K562 (cell line): Measurements from ENCODE around the gene PNLIPRP2. TPM values are rescaled to one million over a fixed set of nuclear protein-coding genes. Genes with fewer than 3 reads are reported as not detected.

Experiments
- ATAC-seq: fragments of 200-7000 bp; cut with Tn5 transposase; 3 replicates; pipeline ENCODE4 v1.9.1; 2020; ENCODE audit warnings: moderate library complexity
- BruUV-seq: library from RNA; stranded (reverse); fragments of 400-500 nt; replicated peaks from 2 replicates; lab custom pipeline; 2021; lab: Mats Ljungman, UMichigan
- CTCF ChIA-PET: fragments of 300-600 bp; formaldehyde crosslinking; extraction: SDS; loops from one replicate; lab custom pipeline; 2021; ENCODE audit warnings: low intra/inter-chr PET ratio; lab: Yijun Ruan, JAX
- POLR2A ChIA-PET: fragments of 300-600, 350-650 bp; sonication (Branson Sonifier 250); formaldehyde crosslinking; extraction: SDS; loops from one replicate; lab custom pipeline; 2021; ENCODE audit warnings: antibody characterized with exemption, inconsistent platforms; lab: Yijun Ruan, JAX
- DNase-seq, 4 experiments: peaks; one replicate each; pipeline versions ENCODE4 v3.0.0 to v3.0.0-alpha.2; 2011 to 2018; ENCODE audit warnings: low spot score in 3 of 4, mixed read lengths in 3 of 4; ENCODE audit errors: extremely low read depth in 1 of 4
- FAIRE-seq: peaks from 2 replicates; lab custom pipeline; 2011; peaks lifted over from hg19 to GRCh38; lab: Jason Lieb, UNC
- H2AFZ ChIP-seq: 2 replicates; pipeline ENCODE4 v1.6.0; 2011; ENCODE audit warnings: low read depth, low read length, control low read depth, inconsistent platforms
- H3K27ac ChIP-seq: fragments of 200-600 bp; 3 replicates; pipeline ENCODE4 v1.8.0; 2011; ENCODE audit warnings: low read depth, mild to moderate bottlenecking, control low read depth, inconsistent platforms, low read length, moderate library complexity, mixed read lengths; ENCODE audit errors: extremely low read depth
- H3K27me3 ChIP-seq, 2 experiments: fragments of 300-600 bp in 1 of 2; 2 replicates in 1 of 2; 3 replicates in 1 of 2; pipeline versions ENCODE4 v1.6.0 to v1.8.0; 2011; ENCODE audit warnings: inconsistent platforms in 2 of 2, low read length in 2 of 2, mild to moderate bottlenecking in 1 of 2, mixed read lengths in 1 of 2, moderate library complexity in 1 of 2; ENCODE audit not compliant: control insufficient read depth in 2 of 2, insufficient read depth in 2 of 2
- H3K36me3 ChIP-seq: fragments of 300-600 bp; 3 replicates; pipeline ENCODE4 v1.8.0; 2011; ENCODE audit warnings: mild to moderate bottlenecking, low read length, inconsistent platforms; ENCODE audit not compliant: control insufficient read depth, insufficient read depth
- H3K4me1 ChIP-seq, 2 experiments: fragments of 200-600 bp in 1 of 2; replicated peaks in 1 of 2; 2 replicates in 1 of 2; 3 replicates in 1 of 2; pipeline versions ENCODE4 v1.5.1 to v1.8.0; 2011; ENCODE audit warnings: inconsistent platforms in 2 of 2, low read length in 2 of 2, mild to moderate bottlenecking in 1 of 2, mixed read lengths in 1 of 2, moderate library complexity in 1 of 2; ENCODE audit not compliant: control insufficient read depth in 2 of 2, insufficient read depth in 2 of 2
- H3K4me2 ChIP-seq: 2 replicates; pipeline ENCODE4 v1.6.1; 2011; ENCODE audit warnings: low read length, control low read depth, inconsistent platforms, mixed read lengths; ENCODE audit not compliant: insufficient read depth
- H3K4me3 ChIP-seq: fragments of 200-600 bp; sonication (generic), shearing (Covaris generic); 2 replicates; pipeline ENCODE4 v1.5.1; 2016; ENCODE audit warnings: control low read depth, inconsistent platforms
- H3K79me2 ChIP-seq: fragments of 200-600 bp; 3 replicates; pipeline ENCODE4 v1.8.0; 2011; ENCODE audit warnings: low read length, inconsistent platforms; ENCODE audit not compliant: control insufficient read depth, insufficient read depth
- H3K9ac ChIP-seq, 2 experiments: 2 replicates each; pipeline versions ENCODE4 v1.6.0 to v1.6.1; 2011; ENCODE audit warnings: low read depth in 2 of 2, low read length in 2 of 2, control low read depth in 1 of 2, inconsistent platforms in 1 of 2, mild to moderate bottlenecking in 1 of 2, mixed read lengths in 1 of 2; ENCODE audit not compliant: insufficient read depth in 1 of 2
- H3K9me1 ChIP-seq: one replicate; pipeline ENCODE4 v1.6.0; 2011; ENCODE audit warnings: inconsistent platforms, mild to moderate bottlenecking, low read length, moderate library complexity; ENCODE audit not compliant: control insufficient read depth, insufficient read depth
- H3K9me3 ChIP-seq: replicated peaks from 2 replicates; pipeline ENCODE4 v1.5.1; 2011; ENCODE audit warnings: low read depth, low read length, inconsistent platforms; ENCODE audit not compliant: control insufficient read depth, insufficient read depth
- H4K20me1 ChIP-seq: replicated peaks from 2 replicates; pipeline ENCODE4 v1.6.1; 2011; ENCODE audit warnings: low read length, inconsistent platforms, mixed read lengths; ENCODE audit not compliant: control insufficient read depth, insufficient read depth
- ARID3A ChIP-seq: IDR thresholded peaks from 2 replicates; pipeline ENCODE4 v1.6.1; 2012; ENCODE audit warnings: low read depth, low read length, improper control_type of control experiment, borderline replicate concordance
- CREB1 ChIP-seq, 2 experiments: sonication (generic) in 1 of 2; formaldehyde crosslinking in 1 of 2; IDR thresholded peaks; 2 replicates each; pipeline versions ENCODE4 v1.6.1 to v1.8.0; 2012 to 2022; ENCODE audit warnings: inconsistent platforms in 1 of 2, mild to moderate bottlenecking in 1 of 2, missing genetic modification reagents in 1 of 2, moderate library complexity in 1 of 2
- DDX20 ChIP-seq: fragments of 450-650 bp; IDR thresholded peaks from 2 replicates; pipeline ENCODE4 v1.6.1; 2016; ENCODE audit warnings: missing genetic modification characterization, low read depth, mild to moderate bottlenecking, missing compliant biosample characterization, moderate library complexity
- GABPB2 ChIP-seq: fragments of 250-450 bp; sonication (Bioruptor Pico); conservative IDR thresholded peaks from 2 replicates; pipeline ENCODE4 v1.5.1; 2021; ENCODE audit warnings: mild to moderate bottlenecking
- HMBOX1 ChIP-seq: sonication (generic); IDR thresholded peaks from 2 replicates; pipeline ENCODE4 v1.6.1; 2016
- KDM4B ChIP-seq, 2 experiments: fragments of 450-650 bp in 1 of 2; sonication (generic) in 1 of 2; IDR thresholded peaks; 2 replicates each; pipeline ENCODE4 v1.6.1; 2016 to 2017; ENCODE audit warnings: borderline replicate concordance in 2 of 2, antibody characterized with exemption in 1 of 2, low read depth in 1 of 2, mild to moderate bottlenecking in 1 of 2
- MEF2D ChIP-seq: conservative IDR thresholded peaks from 2 replicates; pipeline ENCODE4 v1.6.1; 2016; ENCODE audit warnings: low read depth, missing genetic modification characterization, missing compliant biosample characterization
- MEIS2 ChIP-seq: fragments of 450-650 bp; IDR thresholded peaks from 2 replicates; pipeline ENCODE4 v1.6.1; 2014; ENCODE audit warnings: mild to moderate bottlenecking; ENCODE audit not compliant: partially characterized antibody
- NFIX ChIP-seq: fragments of 250-450 bp; sonication (Bioruptor Pico); IDR thresholded peaks from 2 replicates; pipeline ENCODE4 v1.4.0; 2020; ENCODE audit warnings: low read depth, mild to moderate bottlenecking, moderate library complexity
- NR4A1 ChIP-seq, 2 experiments: fragments of 250-450 bp in 1 of 2; fragments of 450-650 bp in 1 of 2; sonication (Bioruptor Pico) in 1 of 2; IDR thresholded peaks; 2 replicates each; pipeline versions ENCODE4 v1.4.0 to v1.6.1; 2016 to 2020; ENCODE audit warnings: mild to moderate bottlenecking in 2 of 2, missing compliant biosample characterization in 1 of 2, missing genetic modification characterization in 1 of 2, moderate library complexity in 1 of 2
- RBFOX2 ChIP-seq: fragments of 200-400 bp; formaldehyde crosslinking; IDR thresholded peaks from 2 replicates; pipeline ENCODE4 v1.6.1; 2017; ENCODE audit warnings: low read depth, mild to moderate bottlenecking, low read length, moderate library complexity
- RBM15 ChIP-seq: fragments of 200-400 bp; formaldehyde crosslinking; IDR thresholded peaks from 2 replicates; pipeline ENCODE4 v1.6.1; 2018; ENCODE audit warnings: mild to moderate bottlenecking, low read length, moderate library complexity; ENCODE audit not compliant: insufficient read depth
- SRSF9 ChIP-seq: fragments of 200-400 bp; formaldehyde crosslinking; IDR thresholded peaks from 2 replicates; pipeline ENCODE4 v1.6.1; 2017; ENCODE audit warnings: low read depth, low read length, borderline replicate concordance
- ZC3H11A ChIP-seq: IDR thresholded peaks from 2 replicates; pipeline ENCODE4 v1.6.1; 2012; ENCODE audit warnings: low read depth, low read length, improper control_type of control experiment
- ZNF224 ChIP-seq: sonication (generic); formaldehyde crosslinking; IDR thresholded peaks from 2 replicates; pipeline ENCODE4 v1.8.0; 2022; ENCODE audit warnings: mild to moderate bottlenecking, missing genetic modification reagents
- WGBS: fragments of 100-300 bp; shearing (Covaris generic); methylation state at CpG from one replicate; pipeline ENCODE4 v1.1.6; 2016; ENCODE audit warnings: low coverage, mixed read lengths; ENCODE audit not compliant: insufficient coverage; ENCODE audit errors: missing lambda C conversion rate; 5-methylcytosine and 5-hydroxymethylcytosine counted together
- in situ Hi-C: fragments of 300-500 bp; cut with MboI; formaldehyde crosslinking; loops from 4 replicates; pipeline ENCODE4 v1.15.0; 2018; ENCODE audit warnings: inconsistent platforms, mixed read lengths
- intact Hi-C: fragments of 100-400 bp; cut with micrococcal nuclease; formaldehyde crosslinking; loops from 2 replicates; pipeline ENCODE4 v1.14.2; 2022
- polyA plus RNA-seq, 8 experiments: library from polyadenylated mRNA; depleted of rRNA in 4 of 8; stranded (reverse) in 5 of 8; unstranded in 3 of 8; fragments of >200 nt; fragmentation: Nextera tagmentation in 2 of 8; fragmentation: Illumina TruSeq in 1 of 8; extraction: Ambion mirVana in 2 of 8; extraction: Trizol in 1 of 8; gene quantifications; 2 replicates each; pipeline versions ENCODE4 v1.2.1 to v1.2.3, GENCODE V29; 2011 to 2014; ENCODE audit warnings: inconsistent platforms in 1 of 8, missing spikeins in 1 of 8
- total RNA-seq, 7 experiments: library from RNA; depleted of rRNA in 6 of 7; stranded (reverse); fragments of >200 nt in 6 of 7; fragmentation: Illumina TruSeq in 2 of 7; extraction: Trizol in 2 of 7; gene quantifications; 2 replicates each; pipeline versions ENCODE4 v1.2.1 to v1.2.3, GENCODE V29; 2011 to 2021; ENCODE audit warnings: low replicate concordance in 1 of 7

PNLIPRP2 gene
- total and polyA plus RNA-seq, 9 of the 15 experiments (the other 6 are each of a cell fraction or from before 2014, with no cell fraction given) = 0.38 TPM; not detected in 8

DNA sequence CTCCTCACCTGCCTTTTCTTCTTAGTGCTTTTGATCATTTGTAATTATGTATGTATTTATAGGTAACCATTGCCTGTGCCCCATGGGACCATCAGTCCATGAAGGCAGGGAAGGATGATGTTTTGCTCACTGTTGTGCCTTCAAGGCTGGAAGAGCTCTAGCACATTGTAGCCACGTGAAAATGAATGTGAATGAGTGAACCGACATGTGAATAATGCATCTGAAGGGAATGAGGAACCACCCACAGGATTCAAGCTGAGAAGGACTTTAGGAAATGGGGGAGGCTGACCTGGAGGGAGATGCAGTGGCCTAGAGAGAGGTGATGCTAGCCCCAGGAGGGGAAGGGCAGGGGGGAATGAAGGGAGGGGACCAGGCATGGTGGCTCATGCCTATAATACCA lies 6.0 kb upstream of the PNLIPRP2 start (continued):
- TF ChIP-seq NR4A1 (CRISPR knock-in tag; IDR thresholded peaks at IDR 0.05) = no peak
- TF ChIP-seq NR4A1 (tag; IDR thresholded peaks at IDR 0.05) = no peak

GRCh38 chr10:116615199-116615776 lies 5.5 kb upstream of the PNLIPRP2 start:
- CTCF ChIA-PET = no interaction called here
- Histone ChIP-seq H3K79me2 (no peaks in the 10 kb centered on the region), H3K27me3 (no peaks in the 10 kb centered on the region; a peak in 1 of 5 replicates), H3K9ac (no peak overlapping the region), H3K36me3 (no peaks in the 10 kb centered on the region), H3K4me2 (no peak overlapping the region), H2AFZ (no peak overlapping the region), H3K9me3 (no peaks in the 10 kb centered on the region), H3K27ac (no peak overlapping the region), H3K4me1 (no peaks in the 10 kb centered on the region), H3K4me3 (no peak overlapping the region), H3K9me1 (no peaks in the 10 kb centered on the region), H4K20me1 (no peaks in the 10 kb centered on the region)
- DNase-seq (no peak), FAIRE-seq (no peak), ATAC-seq (no peak)
- 0% methylated on average over 3 of the region's 3 CpGs for WGBS
- POLR2A ChIA-PET = no interaction called here
- no TSS peak for BruUV-seq
- in situ Hi-C loops (no loop called here), intact Hi-C loops (no loop called here)
- TF ChIP-seq SRSF9 (no peak), KDM4B (IDR thresholded peaks at IDR 0.05; ENCODE audit: borderline replicate concordance in 2 of 2, low read depth in 1 of 2) (no peak), HMBOX1 (no peak), MEF2D (no peak), ZC3H11A (no peak), RBM15 (no peak), ZNF224 (CRISPR knock-in tag) (no peak), CREB1 (IDR thresholded peaks at IDR 0.05) (no peak), CREB1 (CRISPR knock-in tag; IDR thresholded peaks at IDR 0.05) (no peak), DDX20 (no peak), ARID3A (no peak), NFIX (CRISPR knock-in tag) (no peak), RBFOX2 (no peak), MEIS2 (no peak), GABPB2 (CRISPR knock-in tag) (no peak)
